SK-N-SH treated with all-trans-retinoic acid at 6 μM for 48 hours (cell line): ENCODE measurements around the gene PTPN7.

Experiments used
- ARNTL ChIP-seq: fragments of 450-650 bp; formaldehyde crosslinking; IDR thresholded peaks from 2 replicates; pipeline ENCODE4 v1.5.0; 2020; ENCODE audit warnings: low read depth, mild to moderate bottlenecking, moderate library complexity, borderline replicate concordance
- ISL1 ChIP-seq: fragments of 250-450 bp; sonication (Bioruptor Pico); IDR thresholded peaks from 2 replicates; pipeline ENCODE4 v2.1.2; 2022; ENCODE audit warnings: mild to moderate bottlenecking, moderate library complexity
- RARB ChIP-seq: fragments of 250-450 bp; sonication (Bioruptor Pico); IDR thresholded peaks from 2 replicates; pipeline ENCODE4 v1.8.0; 2021; ENCODE audit warnings: mild to moderate bottlenecking, moderate library complexity

DNA sequence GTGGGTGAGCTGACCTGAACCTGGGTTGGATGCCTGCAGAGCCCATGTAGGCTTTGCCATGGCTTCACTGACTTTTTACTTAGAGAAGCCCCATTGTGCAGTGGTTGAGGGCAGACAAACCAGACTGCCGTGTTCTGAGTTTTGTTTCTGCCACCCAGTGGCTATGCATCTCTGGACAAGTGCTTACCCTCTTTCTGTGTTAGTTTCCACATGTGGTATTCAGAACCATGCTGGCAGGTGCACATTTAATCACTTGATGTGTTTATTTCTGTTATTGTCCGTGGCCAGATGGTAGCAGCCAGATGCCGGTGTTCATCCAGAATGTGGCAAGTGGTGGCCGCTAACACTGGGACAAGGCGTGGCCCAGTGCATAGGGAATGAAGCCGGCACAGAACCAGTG lies 10.3 kb upstream of the PTPN7 start:
- TF ChIP-seq ARNTL (CRISPR knock-in tag) (no peak), ISL1 (CRISPR knock-in tag) (no peak), RARB (CRISPR knock-in tag) (no peak)
